VCaP (cell line): ENCODE data around the gene CELF1.

Experiments used
- H3K27ac ChIP-seq: fragments of 450-650 bp; 2 replicates; pipeline ENCODE4 v1.5.1; 2017
- TF ChIP-seq, protein P1 (sequence below): fragments of 450-650 bp; conservative IDR thresholded peaks from 2 replicates; pipeline ENCODE4 v1.5.1; 2017; ENCODE audit warnings: mild to moderate bottlenecking, moderate library complexity

The CELF1 gene

DNA sequence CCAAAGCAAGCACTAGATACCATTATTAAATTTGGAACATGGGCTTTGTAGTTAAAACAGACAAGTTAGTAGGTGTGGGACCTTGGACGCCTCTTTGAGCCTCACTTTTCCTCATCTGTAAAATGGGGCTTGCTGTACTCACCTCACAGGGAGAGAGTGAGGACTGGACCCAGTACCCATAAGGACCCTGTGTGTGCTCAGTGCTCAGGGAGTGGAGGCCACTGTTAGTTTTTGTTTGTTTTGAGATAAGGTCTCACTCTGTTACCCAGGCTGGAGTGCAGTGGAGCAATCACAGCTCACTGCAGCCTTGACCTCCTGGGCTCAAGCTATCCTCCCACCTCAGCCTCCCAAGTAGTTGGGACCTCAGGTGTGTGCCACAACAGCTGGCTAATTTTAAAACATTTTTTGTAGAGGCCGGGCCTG, 112.9 kb downstream of the CELF1 start:
- TF ChIP-seq, protein P1, sequence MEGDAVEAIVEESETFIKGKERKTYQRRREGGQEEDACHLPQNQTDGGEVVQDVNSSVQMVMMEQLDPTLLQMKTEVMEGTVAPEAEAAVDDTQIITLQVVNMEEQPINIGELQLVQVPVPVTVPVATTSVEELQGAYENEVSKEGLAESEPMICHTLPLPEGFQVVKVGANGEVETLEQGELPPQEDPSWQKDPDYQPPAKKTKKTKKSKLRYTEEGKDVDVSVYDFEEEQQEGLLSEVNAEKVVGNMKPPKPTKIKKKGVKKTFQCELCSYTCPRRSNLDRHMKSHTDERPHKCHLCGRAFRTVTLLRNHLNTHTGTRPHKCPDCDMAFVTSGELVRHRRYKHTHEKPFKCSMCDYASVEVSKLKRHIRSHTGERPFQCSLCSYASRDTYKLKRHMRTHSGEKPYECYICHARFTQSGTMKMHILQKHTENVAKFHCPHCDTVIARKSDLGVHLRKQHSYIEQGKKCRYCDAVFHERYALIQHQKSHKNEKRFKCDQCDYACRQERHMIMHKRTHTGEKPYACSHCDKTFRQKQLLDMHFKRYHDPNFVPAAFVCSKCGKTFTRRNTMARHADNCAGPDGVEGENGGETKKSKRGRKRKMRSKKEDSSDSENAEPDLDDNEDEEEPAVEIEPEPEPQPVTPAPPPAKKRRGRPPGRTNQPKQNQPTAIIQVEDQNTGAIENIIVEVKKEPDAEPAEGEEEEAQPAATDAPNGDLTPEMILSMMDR, result no peak

DNA sequence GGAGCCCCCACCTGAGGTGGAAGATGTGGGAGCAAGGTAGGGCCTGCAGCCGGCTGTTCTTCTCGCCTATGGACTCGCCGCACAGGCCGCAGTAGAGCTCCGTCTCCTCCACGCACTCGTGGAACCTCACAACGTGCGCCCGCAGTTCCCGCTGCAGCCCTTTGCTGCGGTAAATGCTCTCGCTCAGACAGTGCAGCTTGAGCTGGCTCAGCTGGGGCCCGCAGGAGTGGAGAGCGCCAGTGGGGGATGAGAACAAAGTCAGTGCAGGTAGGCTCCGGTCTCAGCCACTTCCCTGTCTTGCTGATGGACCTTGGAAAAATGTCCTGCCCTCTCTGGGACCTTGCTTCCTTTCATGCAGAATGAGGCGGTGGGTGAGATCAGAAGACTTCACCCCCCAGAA, 114.2 kb downstream of the CELF1 start:
- no peak overlapping the region for H3K27ac ChIP-seq
- TF ChIP-seq, protein P1, result no peak

More for the DNA sequence above, 112.9 kb downstream of the CELF1 start:
- no peak overlapping the region for H3K27ac ChIP-seq

DNA sequence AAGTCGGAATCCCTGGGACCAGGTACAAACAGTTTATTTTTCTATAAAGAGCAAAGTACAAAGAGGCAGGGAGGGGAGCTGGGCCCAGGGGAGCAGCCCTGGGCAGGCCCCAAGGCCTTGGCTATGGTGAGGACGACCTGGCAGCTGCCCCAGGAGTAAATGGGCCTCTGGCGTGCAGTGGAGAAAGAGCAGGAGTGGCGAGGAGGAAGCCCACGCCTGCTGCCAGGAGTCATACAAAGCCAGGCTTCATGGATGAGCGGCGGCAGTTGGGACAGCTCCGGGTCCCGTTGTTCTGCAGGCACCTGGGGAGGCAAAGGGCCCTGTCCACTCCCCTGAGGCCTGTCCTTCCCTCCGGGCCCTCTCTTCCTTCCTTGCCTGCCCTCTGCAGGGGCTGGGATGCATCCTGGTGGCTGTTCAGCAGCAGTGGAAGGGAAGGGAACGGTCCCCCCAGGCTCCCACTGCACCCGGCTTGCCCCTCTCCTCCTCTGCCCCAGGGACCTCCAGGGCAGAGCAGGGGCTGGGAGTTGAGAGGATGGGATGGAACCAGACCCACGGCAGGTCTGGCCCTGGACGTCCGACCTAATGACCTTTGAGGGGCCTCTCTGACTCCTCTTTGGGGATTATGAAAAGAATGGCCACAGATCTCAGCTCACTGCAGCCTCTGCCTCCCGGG, 115.0 kb downstream of the CELF1 start:
- H3K27ac ChIP-seq, result no peak overlapping the region
- TF ChIP-seq, protein P1, result no peak

DNA sequence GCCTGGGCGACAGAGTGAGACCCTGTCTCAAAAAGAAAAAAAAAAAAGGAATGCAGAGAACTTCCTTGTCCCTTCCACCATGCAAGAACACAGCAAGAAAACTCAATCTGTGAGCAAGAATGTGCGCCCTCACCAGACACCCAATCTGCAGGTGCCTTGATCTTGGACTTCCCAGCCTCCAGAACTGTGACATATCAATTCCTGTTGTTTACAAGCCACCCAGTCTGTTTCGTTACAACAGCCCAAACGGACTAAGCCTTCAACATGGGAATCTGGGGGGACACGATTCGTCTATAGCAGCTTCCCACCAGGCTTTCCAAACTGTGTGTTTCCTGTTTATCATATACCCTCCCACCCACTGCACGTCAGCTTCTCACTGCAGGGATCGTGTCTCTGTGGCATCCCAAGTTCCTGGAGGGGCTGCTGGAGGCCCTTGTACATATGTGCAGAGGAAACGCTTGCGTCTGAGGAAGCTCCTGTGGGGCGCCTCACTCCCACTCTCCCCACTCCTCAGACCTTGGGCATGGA, 115.7 kb downstream of the CELF1 start:
- TF ChIP-seq, protein P1, result no peak
- no peak overlapping the region for H3K27ac ChIP-seq

DNA sequence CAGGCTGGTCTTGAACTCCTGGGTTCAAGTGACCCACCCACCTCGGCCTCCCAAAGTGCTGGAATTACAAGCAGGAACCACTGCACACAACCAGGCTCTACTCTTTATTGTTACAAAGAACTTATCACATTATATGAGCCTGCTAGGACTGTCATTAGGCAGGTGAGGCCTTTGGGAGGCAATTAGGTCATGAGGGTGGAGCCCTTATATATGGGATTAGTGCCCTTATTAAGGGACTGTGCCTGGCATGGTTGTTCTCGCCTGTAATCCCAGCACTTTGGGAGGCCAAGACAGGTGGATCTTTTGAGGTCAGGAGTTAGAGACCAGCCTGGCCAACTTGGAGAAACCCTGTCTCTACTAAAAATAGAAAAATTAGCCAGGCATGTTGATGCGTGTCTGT, 116.2 kb downstream of the CELF1 start:
- TF ChIP-seq, protein P1, result no peak

DNA sequence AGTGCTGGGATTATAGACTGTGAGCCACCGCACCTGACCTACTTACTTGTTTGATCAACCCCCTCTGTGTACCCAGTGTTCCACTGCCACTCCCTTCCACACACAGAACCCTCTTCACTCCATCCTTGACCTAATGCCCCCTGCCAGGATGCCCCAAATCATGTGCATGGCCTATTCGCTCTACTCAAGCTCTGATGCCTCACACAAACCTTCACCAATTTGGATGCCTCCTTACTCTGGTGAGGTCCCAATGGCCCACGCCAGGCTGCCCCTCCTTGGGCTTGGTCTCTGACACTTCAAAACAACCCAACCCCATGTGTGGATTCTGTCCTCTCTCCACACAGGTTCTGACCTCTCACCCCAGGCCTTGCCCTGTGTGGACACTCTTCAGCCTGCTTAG, 117.2 kb downstream of the CELF1 start:
- no peak overlapping the region for H3K27ac ChIP-seq
- TF ChIP-seq, protein P1, result no peak

More for the DNA sequence above, 116.2 kb downstream of the CELF1 start:
- no peak overlapping the region for H3K27ac ChIP-seq

DNA sequence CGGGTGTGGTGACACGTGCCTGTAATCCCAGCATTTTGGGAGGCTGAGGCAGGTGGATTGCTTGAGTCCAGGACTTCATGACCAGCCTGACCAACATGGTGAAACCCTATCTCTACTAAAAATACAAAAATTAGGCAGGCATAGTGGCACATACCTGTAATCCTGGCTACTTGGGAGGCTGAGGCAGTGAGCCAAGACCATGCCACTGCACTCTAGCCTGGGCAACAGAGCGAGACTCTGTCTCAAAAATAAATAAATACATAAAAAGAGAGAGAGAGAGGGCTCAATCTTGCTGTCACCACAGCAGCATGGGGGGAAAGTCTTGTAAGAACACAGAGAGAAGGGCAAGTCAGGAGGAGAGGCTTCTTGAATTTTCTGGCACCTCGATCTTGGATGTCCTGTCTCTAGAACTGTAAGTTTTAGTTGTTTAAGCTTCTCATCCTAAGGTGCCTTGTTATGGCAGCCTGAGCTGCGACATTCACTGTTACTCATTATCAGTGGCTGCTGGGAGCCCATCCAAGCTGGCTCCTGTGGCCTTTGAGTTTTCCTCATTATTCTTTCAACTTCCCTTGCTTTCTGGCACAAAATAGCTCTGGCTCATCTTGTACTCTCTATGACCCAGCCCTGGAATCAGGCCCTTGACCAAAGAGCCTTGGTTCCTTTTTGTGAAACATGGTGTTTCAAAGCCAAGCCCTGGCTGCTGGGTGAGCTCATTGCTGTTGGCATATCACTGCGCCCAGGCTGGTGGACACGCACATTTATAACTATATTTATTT, 118.7 kb downstream of the CELF1 start:
- 0 out of 2 replicates have a peak overlapping the region, but pooled peaks have one; percentile 14 for H3K27ac ChIP-seq
- TF ChIP-seq, protein P1, result no peak
